Dermis microvascular lymphatic vessel endothelial cell (primary cell): ENCODE results near the gene SPOCK3. TPM values are rescaled to one million over a fixed set of nuclear protein-coding genes. Genes with fewer than 3 reads are reported as not detected.

Experiments
- DNase-seq, 2 donors: peaks; one replicate each; pipeline versions ENCODE4 v3.0.0 to v3.0.0-alpha.2; 2010; ENCODE audit warnings: low read depth in 2 of 2
- total RNA-seq: library from RNA; depleted of rRNA; stranded (reverse); fragments of >200 nt; gene quantifications from 2 replicates; pipeline ENCODE4 v1.2.1, GENCODE V29; 2014

SPOCK3 gene
- total RNA-seq, 1 donor from 2014 or later, result not detected

GRCh38 chr4:167176723-167177367, 57.4 kb downstream of the SPOCK3 start:
- DNase-seq, result no peak

DNA sequence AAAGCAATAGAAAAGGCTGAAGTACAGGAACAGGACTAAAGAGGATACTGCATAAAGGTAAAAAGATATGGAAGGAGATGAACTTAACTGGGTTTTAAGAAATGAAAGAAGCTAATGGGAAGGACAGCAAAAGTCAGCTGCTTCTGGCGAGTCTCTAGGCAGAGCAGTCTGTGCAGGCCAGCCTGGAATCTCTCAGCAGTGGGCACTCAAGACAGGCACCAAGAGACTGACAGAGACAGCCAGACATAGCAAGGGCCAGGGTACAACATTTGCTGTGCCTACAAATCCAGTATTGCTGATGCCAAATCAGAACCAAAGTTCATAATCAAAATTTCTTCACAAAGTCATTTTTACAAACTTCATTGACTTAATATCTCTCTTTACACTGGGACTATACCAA, 62.4 kb downstream of the SPOCK3 start:
- DNase-seq, result no peak

DNA sequence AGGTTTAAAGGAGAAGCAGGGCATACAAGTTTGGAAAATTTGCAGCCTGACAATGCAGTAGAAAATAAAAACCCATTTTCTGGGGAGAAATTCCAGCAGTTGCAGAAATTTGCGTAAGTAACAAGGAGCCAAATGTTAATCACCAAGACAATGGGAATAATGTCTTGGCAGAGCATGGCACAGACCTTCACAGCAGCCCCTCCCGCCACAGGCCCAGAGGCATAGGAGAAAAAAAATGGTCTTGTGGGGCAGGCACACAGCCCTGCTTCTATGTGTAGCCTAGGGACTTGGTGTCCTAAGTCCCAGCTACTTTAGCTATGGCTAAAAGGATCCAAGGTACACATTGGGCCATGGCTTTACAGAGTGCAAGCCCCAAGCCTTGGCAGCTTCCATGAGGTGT, 65.7 kb downstream of the SPOCK3 start:
- DNase-seq, result no peak

GRCh38 chr4:167150587-167150986, 83.7 kb downstream of the SPOCK3 start:
- DNase-seq, result no peak

GRCh38 chr4:167144605-167145004, 89.7 kb downstream of the SPOCK3 start:
- no peak for DNase-seq

DNA sequence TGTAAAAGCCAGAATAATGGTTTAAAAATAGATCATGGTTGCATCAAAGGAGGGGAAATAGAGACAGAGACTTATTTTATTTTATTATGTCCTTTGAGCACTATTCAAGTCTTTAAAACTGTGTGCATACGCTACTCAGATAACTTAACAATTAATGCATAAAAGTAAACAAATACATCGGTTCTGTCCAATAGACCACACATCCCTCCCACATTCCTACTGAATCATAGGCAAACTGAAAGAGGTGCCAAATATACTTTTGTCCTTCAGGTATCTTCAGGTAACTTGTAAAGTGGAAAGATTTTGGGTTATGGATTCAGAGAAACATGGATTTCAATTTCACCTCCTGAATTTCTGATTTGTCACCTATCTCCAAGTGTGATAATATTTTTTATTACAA, 91.3 kb downstream of the SPOCK3 start:
- DNase-seq, result no peak

DNA sequence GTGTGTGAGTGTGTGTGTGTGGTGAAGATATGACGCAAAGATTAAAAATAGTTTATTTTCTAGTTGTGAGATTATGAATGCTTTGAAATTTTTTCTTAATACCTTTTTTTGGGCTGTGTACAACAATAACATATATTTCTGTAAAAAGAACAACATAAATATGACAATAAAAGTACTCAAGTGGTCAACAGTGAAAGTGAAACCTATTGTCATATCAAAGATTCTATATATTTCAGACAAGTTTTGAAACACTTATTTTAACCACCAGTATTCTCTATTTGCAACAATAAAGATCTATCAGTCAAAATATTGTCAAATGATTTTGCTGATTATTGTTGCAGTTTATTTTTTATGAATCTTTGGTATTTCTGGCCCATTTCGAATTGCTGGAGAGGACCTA, 98.0 kb downstream of the SPOCK3 start:
- no peak for DNase-seq

- DNase-seq, result no peak
Observed at GRCh38 chr4:167129146-167129545, 105.1 kb downstream of the SPOCK3 start.

GRCh38 chr4:167119392-167119791, 114.9 kb downstream of the SPOCK3 start:
- DNase-seq, result no peak

- DNase-seq, result no peak
Observed at GRCh38 chr4:167117273-167117672, 117.0 kb downstream of the SPOCK3 start.

DNA sequence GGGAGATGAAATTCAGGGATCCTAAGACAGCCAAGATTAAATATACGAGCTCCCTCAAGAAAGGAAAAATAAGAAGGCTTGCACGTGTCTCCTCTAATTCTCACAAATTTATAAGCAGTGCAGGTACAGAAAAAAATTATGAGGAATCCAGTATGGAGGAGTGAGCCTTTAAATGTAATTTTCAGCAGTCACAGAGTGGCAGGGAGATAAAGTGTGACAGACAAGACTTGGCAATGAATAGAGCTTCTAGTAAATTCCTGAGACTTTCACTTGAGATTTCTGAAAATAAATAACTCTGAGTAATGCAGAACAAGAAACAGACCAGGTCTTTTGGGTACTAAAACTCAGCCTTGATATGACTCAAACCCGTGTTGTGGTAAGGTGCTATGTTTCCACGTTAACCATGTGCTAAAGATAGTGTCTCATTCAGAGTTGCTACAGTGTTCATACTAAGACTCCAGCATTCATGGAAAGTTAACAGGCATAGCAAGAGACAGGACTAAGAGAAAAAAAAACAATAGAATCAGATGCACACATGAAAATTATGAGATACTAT, 119.8 kb downstream of the SPOCK3 start:
- DNase-seq, result no peak

- DNase-seq, result no peak
Observed at GRCh38 chr4:167111622-167112021, 122.7 kb downstream of the SPOCK3 start.

DNA sequence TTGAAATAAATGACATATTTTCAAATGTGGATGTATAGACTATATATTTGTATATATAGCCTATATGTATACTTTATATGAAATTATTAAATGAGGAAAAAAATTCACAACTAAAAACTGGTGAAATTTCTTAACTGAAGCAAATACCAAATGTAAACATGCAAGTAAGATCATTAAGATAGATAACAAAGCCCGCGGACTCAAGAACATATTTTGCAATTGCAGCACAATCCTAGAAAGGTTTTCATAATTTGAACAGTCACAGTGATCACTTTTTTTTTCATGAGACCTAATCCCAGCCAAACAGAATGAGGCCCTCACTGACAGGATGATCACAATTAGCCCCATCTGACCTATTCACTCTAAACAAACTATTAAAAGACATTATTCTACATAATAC, 123.2 kb downstream of the SPOCK3 start:
- DNase-seq, result no peak

DNA sequence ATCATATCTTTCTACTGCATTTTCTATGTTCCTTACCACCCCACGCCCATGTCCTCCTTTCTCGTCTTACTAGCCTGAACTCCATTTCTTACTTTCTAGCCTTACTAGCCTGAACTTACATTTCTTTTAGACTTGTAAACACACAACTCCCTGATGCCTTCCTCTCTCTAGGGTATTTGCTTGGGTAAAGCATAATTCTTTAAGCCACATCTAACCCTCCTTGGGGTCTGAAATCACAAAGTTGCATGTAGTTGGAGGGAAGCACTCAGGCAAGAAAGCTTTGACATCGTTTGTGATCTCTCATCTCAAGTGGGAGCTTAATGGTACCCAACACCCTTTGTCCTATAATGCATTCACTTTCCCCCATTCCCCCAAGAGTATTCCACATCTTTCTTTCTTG, 124.4 kb downstream of the SPOCK3 start:
- no peak for DNase-seq

DNA sequence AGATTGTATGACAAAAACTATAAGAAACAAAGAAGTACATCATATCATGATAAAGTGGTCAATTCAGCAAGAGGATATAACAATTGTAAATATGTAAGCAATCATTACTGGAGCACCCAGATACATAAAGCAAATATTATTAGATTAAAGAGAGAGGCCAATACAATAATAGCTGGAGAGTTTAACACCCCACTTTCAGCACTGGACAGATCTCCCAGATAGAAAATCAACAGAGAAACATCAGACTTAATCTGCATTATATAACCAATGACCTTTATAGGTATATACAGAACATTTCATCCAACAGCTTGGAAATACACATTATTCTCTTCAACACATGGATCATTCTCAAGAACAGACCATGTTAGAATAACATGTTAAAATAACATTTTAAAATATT, 128.4 kb downstream of the SPOCK3 start:
- DNase-seq, result no peak

- DNase-seq, result no peak
Observed at GRCh38 chr4:167102475-167102874, 131.8 kb downstream of the SPOCK3 start.

GRCh38 chr4:167101035-167101434, 133.3 kb downstream of the SPOCK3 start:
- DNase-seq, result no peak

- peak in 1 of 2 donors; percentile 0 for DNase-seq
Observed at GRCh38 chr4:167100120-167100519, 134.2 kb downstream of the SPOCK3 start.

DNA sequence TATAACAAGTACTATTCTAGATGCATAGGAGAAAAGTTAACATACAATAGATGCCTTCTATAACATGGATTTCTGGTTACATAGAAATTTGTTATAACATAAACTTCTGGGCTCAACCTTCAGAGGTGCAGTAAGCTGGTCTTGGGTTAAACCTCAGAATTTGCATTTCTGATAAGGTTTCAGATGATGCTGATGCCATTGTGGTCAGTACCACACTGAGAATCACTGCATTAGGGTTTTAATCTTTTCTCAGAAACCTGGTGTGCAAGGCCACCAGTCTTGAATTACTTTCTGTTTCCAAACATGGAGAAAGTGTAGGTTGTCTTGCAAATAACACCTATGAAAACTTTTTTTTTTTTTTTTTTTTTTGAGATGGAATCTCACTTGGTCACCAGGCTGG, 146.2 kb downstream of the SPOCK3 start:
- DNase-seq, result no peak

GRCh38 chr4:167084321-167084720, 150.0 kb downstream of the SPOCK3 start:
- DNase-seq, result no peak

DNA sequence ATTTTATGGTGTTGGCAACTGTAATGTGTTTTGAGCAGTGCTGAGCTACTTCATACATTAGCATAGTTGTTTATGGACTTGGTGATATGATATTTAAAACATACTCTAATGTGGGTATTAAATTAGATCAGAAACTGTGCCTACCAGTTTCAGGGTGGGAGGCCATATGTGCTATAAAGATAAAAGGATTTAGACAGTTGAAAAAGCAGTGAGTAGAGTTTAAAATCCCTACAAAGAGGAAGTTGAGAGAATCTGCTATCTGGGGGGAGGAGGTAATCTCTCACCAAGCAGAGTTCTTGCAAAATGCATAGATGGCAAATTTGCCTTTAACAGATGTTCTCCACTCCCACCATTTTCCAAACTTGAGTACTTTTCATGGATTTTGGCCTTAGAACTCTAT, 154.5 kb downstream of the SPOCK3 start:
- DNase-seq, result no peak

DNA sequence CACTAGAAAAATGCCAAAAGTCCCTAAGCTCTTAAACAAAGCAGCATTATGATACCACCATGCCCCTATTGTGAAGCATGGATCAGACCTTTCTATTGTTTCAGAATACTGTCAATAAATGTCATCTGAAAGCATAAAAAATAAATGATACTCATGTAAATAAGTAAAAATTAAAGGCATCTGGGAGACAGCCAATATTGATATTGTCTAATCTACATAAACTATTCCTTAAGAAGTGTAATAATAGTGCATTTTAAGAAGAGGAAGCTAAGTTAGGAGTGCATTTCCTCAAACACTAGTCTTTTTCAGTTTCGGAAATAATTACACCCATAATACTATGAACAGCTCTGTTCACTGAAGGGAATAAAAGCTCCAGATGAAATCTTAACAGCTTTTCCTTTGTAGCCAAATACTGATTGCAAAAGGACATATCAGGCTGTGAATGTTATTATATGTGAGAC, 181.6 kb downstream of the SPOCK3 start:
- DNase-seq, result no peak

DNA sequence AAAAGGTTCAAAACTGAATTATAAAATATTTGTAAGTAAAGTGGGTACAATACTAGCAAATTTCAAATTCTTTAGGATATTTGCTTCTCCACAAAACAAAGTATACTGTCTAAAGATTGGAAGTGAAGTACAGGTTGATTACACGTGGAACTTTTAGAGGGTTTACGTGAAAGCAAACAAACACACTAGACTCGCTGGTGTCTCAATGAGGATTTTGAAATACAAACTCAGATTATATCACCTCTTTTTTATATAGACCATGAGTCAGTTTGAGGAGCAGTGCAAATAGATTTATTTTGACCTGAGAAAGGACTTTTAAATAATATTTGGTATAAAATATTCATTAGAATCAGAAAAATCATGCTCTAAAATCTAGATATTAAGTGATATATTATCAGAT, 185.0 kb downstream of the SPOCK3 start:
- DNase-seq, result no peak

- DNase-seq, result no peak
Observed at GRCh38 chr4:167041524-167041923, 192.8 kb downstream of the SPOCK3 start.
